H1 (cell line): ENCODE data around the gene FRMD4A. TPM values are rescaled to one million over a fixed set of nuclear protein-coding genes. Genes with fewer than 3 reads are reported as not detected.

Experiments
- CTCF ChIA-PET: fragments of 300-600 bp; sonication (Branson Sonifier 250); formaldehyde crosslinking; loops from one replicate; lab custom pipeline; 2021; ENCODE audit not compliant: partially characterized antibody; lab: Charles Lee
- POLR2A ChIA-PET: fragments of 300-600 bp; sonication (Branson Sonifier 250); formaldehyde crosslinking; loops from one replicate; lab custom pipeline; 2021; ENCODE audit warnings: inconsistent platforms; ENCODE audit not compliant: partially characterized antibody; lab: Charles Lee
- DNase-seq, 2 experiments: peaks; one replicate each; pipeline versions ENCODE4 v3.0.0 to v3.0.0-alpha.2; 2010 to 2022; ENCODE audit warnings: low spot score in 2 of 2, low read depth in 1 of 2, mixed read lengths in 1 of 2
- FAIRE-seq: peaks from 2 replicates; lab custom pipeline; 2011; peaks lifted over from hg19 to GRCh38; lab: Jason Lieb, UNC
- H2AFZ ChIP-seq: 2 replicates; pipeline ENCODE4 v1.8.1; 2012; ENCODE audit warnings: low read length, inconsistent platforms
- H2AK5ac ChIP-seq: 2 replicates; pipeline ENCODE4 v1.6.1; 2013; ENCODE audit warnings: low read depth, low read length
- H2BK120ac ChIP-seq: replicated peaks from 2 replicates; pipeline ENCODE3; 2013; ENCODE audit warnings: low read depth, low read length, inconsistent platforms
- H2BK12ac ChIP-seq: 2 replicates; pipeline ENCODE4 v1.6.1; 2013; ENCODE audit warnings: low read depth, low read length
- H2BK15ac ChIP-seq: 2 replicates; pipeline ENCODE4 v1.6.1; 2013; ENCODE audit warnings: low read length
- H2BK20ac ChIP-seq: 2 replicates; pipeline ENCODE4 v1.6.1; 2013; ENCODE audit warnings: low read length
- H2BK5ac ChIP-seq: 2 replicates; pipeline ENCODE4 v1.6.1; 2013; ENCODE audit warnings: low read depth, low read length
- H3K14ac ChIP-seq: 2 replicates; pipeline ENCODE4 v1.6.1; 2013; ENCODE audit warnings: inconsistent platforms; ENCODE audit not compliant: insufficient read length
- H3K18ac ChIP-seq: 2 replicates; pipeline ENCODE4 v1.6.1; 2013; ENCODE audit warnings: low read length; ENCODE audit errors: extremely low read depth
- H3K23ac ChIP-seq: 2 replicates; pipeline ENCODE4 v1.6.1; 2013; ENCODE audit warnings: inconsistent platforms; ENCODE audit not compliant: insufficient read length
- H3K23me2 ChIP-seq: 2 replicates; pipeline ENCODE4 v1.6.1; 2013; ENCODE audit warnings: low read depth, low read length
- H3K27ac ChIP-seq: 2 replicates; pipeline ENCODE4 v1.6.1; 2011; ENCODE audit warnings: low read depth, low read length, inconsistent platforms
- H3K27me3 ChIP-seq, 4 experiments: replicated peaks in 1 of 4; 1 replicate in 1 of 4; 2 replicates in 3 of 4; pipeline versions ENCODE4 v1.6.1 to v1.8.1; 2011 to 2013; ENCODE audit warnings: low read length in 3 of 4, mild to moderate bottlenecking in 3 of 4, inconsistent platforms in 2 of 4, mixed read lengths in 2 of 4, moderate library complexity in 1 of 4; ENCODE audit not compliant: control insufficient read depth in 3 of 4, insufficient read depth in 3 of 4; ENCODE audit errors: extremely low read depth in 1 of 4
- H3K36me3 ChIP-seq, 4 experiments: 2 replicates each; pipeline versions ENCODE4 v1.6.1 to v1.8.1; 2011 to 2013; ENCODE audit warnings: mild to moderate bottlenecking in 4 of 4, low read length in 3 of 4, moderate library complexity in 2 of 4, control low read depth in 1 of 4, inconsistent platforms in 1 of 4; ENCODE audit not compliant: insufficient read depth in 4 of 4, control insufficient read depth in 2 of 4
- H3K4ac ChIP-seq: replicated peaks from 2 replicates; pipeline ENCODE3; 2013; ENCODE audit warnings: low read length, low read depth, mixed read lengths, inconsistent platforms; ENCODE audit not compliant: insufficient read length
- H3K4me1 ChIP-seq, 4 experiments: replicated peaks in 1 of 4; 1 replicate in 1 of 4; 2 replicates in 3 of 4; pipeline versions ENCODE4 v1.6.1 to v1.8.1; 2011 to 2013; ENCODE audit warnings: low read length in 3 of 4, inconsistent platforms in 2 of 4, mixed read lengths in 1 of 4; ENCODE audit not compliant: insufficient read depth in 4 of 4, control insufficient read depth in 3 of 4
- H3K4me2 ChIP-seq, 2 experiments: 2 replicates each; pipeline versions ENCODE4 v1.6.1 to v1.8.1; 2011 to 2013; ENCODE audit warnings: low read depth in 2 of 2, low read length in 2 of 2, control low read depth in 1 of 2, inconsistent platforms in 1 of 2, mild to moderate bottlenecking in 1 of 2; ENCODE audit not compliant: insufficient read depth in 1 of 2
- H3K4me3 ChIP-seq, 4 experiments: fragments of 200-600, 300-600 bp in 1 of 4; sonication (generic), shearing (Covaris generic), sonication (Bioruptor Twin) in 1 of 4; 2 replicates each; pipeline versions ENCODE4 v1.5.1 to v1.8.1; 2011 to 2016; ENCODE audit warnings: low read length in 4 of 4, low read depth in 3 of 4, control low read depth in 2 of 4, inconsistent platforms in 2 of 4, mild to moderate bottlenecking in 2 of 4, mixed read lengths in 1 of 4, moderate library complexity in 1 of 4; ENCODE audit not compliant: insufficient read depth in 2 of 4; ENCODE audit errors: extremely low read depth in 1 of 4
- H3K56ac ChIP-seq: replicated peaks from 2 replicates; pipeline ENCODE3; 2013; ENCODE audit warnings: low read depth, mild to moderate bottlenecking, mixed read lengths, low read length, inconsistent platforms; ENCODE audit not compliant: insufficient read length
- H3K79me1 ChIP-seq: 2 replicates; pipeline ENCODE4 v1.6.1; 2013; ENCODE audit warnings: low read depth, low read length, control low read depth
- H3K79me2 ChIP-seq, 2 experiments: 2 replicates each; pipeline versions ENCODE4 v1.6.1 to v1.8.1; 2012 to 2013; ENCODE audit warnings: low read length in 2 of 2, mild to moderate bottlenecking in 2 of 2, inconsistent platforms in 1 of 2; ENCODE audit not compliant: insufficient read depth in 2 of 2, control insufficient read depth in 1 of 2
- H3K9ac ChIP-seq, 4 experiments: replicated peaks in 1 of 4; 1 replicate in 1 of 4; 2 replicates in 3 of 4; pipeline versions ENCODE4 v1.6.1 to v1.8.1; 2011 to 2013; ENCODE audit warnings: low read depth in 3 of 4, low read length in 3 of 4, control low read depth in 2 of 4, mild to moderate bottlenecking in 2 of 4, moderate library complexity in 2 of 4, inconsistent platforms in 1 of 4; ENCODE audit errors: extremely low read depth in 1 of 4
- H3K9me3 ChIP-seq, 2 experiments: 2 replicates each; pipeline versions ENCODE4 v1.6.1 to v1.8.1; 2012 to 2013; ENCODE audit warnings: mild to moderate bottlenecking in 2 of 2, moderate library complexity in 2 of 2, control low read depth in 1 of 2, inconsistent platforms in 1 of 2, low read depth in 1 of 2, low read length in 1 of 2, mixed read lengths in 1 of 2; ENCODE audit not compliant: insufficient read depth in 2 of 2
- H4K20me1 ChIP-seq, 2 experiments: replicated peaks in 1 of 2; 2 replicates each; pipeline versions ENCODE3 to v1.8.1; 2011 to 2013; ENCODE audit warnings: inconsistent platforms in 2 of 2, low read length in 2 of 2, mild to moderate bottlenecking in 1 of 2; ENCODE audit not compliant: insufficient read depth in 2 of 2, control insufficient read depth in 1 of 2
- H4K5ac ChIP-seq: 2 replicates; pipeline ENCODE4 v1.6.1; 2013; ENCODE audit warnings: low read length, low read depth, mixed read lengths, inconsistent platforms; ENCODE audit not compliant: insufficient read length
- H4K8ac ChIP-seq: 2 replicates; pipeline ENCODE4 v1.8.0; 2013; ENCODE audit warnings: mild to moderate bottlenecking, moderate library complexity, low read length, inconsistent platforms; ENCODE audit not compliant: insufficient read depth; ENCODE audit errors: extremely low read depth
- H4K91ac ChIP-seq: replicated peaks from 2 replicates; pipeline ENCODE3; 2013; ENCODE audit warnings: low read length, mixed read lengths, inconsistent platforms; ENCODE audit not compliant: insufficient read length
- ASH2L ChIP-seq: fragments of 200-600, 300-600 bp; sonication (generic); IDR thresholded peaks from one replicate; pipeline ENCODE4 v1.7.1; 2017; ENCODE audit warnings: low read length
- CBX8 ChIP-seq: fragments of 300-800, 300-1000 bp; sonication (generic); IDR thresholded peaks from 2 replicates; pipeline ENCODE4 v1.7.1; 2016; ENCODE audit warnings: low read depth, low read length, borderline replicate concordance
- PHF8 ChIP-seq: fragments of 200-600 bp; sonication (generic); conservative IDR thresholded peaks from 2 replicates; pipeline ENCODE4 v1.7.1; 2012; ENCODE audit warnings: low read depth, mild to moderate bottlenecking, inconsistent platforms, low read length, moderate library complexity
- RAD21 ChIP-seq, 2 experiments: IDR thresholded peaks in 1 of 2; conservative IDR thresholded peaks in 1 of 2; 2 replicates each; pipeline ENCODE4 v1.6.1; 2011; ENCODE audit warnings: low read depth in 2 of 2, low read length in 2 of 2, improper control_type of control experiment in 1 of 2, inconsistent platforms in 1 of 2, mild to moderate bottlenecking in 1 of 2, moderate library complexity in 1 of 2
- SP2 ChIP-seq: IDR thresholded peaks from 2 replicates; pipeline ENCODE4 v1.6.1; 2012; ENCODE audit warnings: mild to moderate bottlenecking, low read length, inconsistent platforms
- TAF1 ChIP-seq: IDR thresholded peaks from 2 replicates; pipeline ENCODE4 v1.6.1; 2011; ENCODE audit warnings: mild to moderate bottlenecking, low read depth, low read length
- ZNF274 ChIP-seq: IDR thresholded peaks from 2 replicates; pipeline ENCODE4 v1.7.0; 2012; ENCODE audit warnings: low read length, borderline replicate concordance; ENCODE audit errors: extremely low read depth
- WGBS, 2 experiments: shearing (Covaris generic) in 1 of 2; methylation state at CpG; one replicate each; pipeline versions ENCODE4 v1.1.6 to v1.1.7; 2013 to 2015; ENCODE audit warnings: low lambda C conversion rate in 2 of 2, mixed read lengths in 2 of 2, inconsistent platforms in 1 of 2, low coverage in 1 of 2, missing lambda C conversion rate in 1 of 2; ENCODE audit not compliant: insufficient replicate concordance in 2 of 2, insufficient coverage in 1 of 2, insufficient read length in 1 of 2; ENCODE audit errors: extremely low coverage in 1 of 2, missing lambda C conversion rate in 1 of 2; 5-methylcytosine and 5-hydroxymethylcytosine counted together
- polyA plus RNA-seq, 7 experiments: library from polyadenylated mRNA; depleted of rRNA in 3 of 7; stranded (reverse) in 5 of 7; unstranded in 2 of 7; fragments of >200 nt in 5 of 7; fragments of 200-250 nt in 2 of 7; gene quantifications; 1 replicate in 5 of 7; 2 replicates in 1 of 7; 4 replicates in 1 of 7; pipeline versions ENCODE4 v1.2.1 to v1.2.3, GENCODE V29; 2011 to 2013; ENCODE audit warnings: missing spikeins in 2 of 7, mixed read lengths in 2 of 7
- total RNA-seq: library from RNA; stranded (reverse); fragmentation: NEBNext Ultra II Directional; extraction: Animal tissue kit (Norgen Biotek cat#: 25700); gene quantifications from 2 replicates; pipeline ENCODE4 v1.2.1, GENCODE V29; 2021
- TF ChIP-seq, protein P1 (sequence below): IDR thresholded peaks from 2 replicates; pipeline ENCODE4 v1.6.1; 2011; ENCODE audit warnings: low read depth, mild to moderate bottlenecking, low read length; ENCODE audit not compliant: insufficient read depth

The FRMD4A gene
- total and polyA plus RNA-seq, 2 of the 8 experiments (the other 6 are each of a cell fraction or from before 2014, with no cell fraction given): 38.6 to 39.6 TPM

DNA sequence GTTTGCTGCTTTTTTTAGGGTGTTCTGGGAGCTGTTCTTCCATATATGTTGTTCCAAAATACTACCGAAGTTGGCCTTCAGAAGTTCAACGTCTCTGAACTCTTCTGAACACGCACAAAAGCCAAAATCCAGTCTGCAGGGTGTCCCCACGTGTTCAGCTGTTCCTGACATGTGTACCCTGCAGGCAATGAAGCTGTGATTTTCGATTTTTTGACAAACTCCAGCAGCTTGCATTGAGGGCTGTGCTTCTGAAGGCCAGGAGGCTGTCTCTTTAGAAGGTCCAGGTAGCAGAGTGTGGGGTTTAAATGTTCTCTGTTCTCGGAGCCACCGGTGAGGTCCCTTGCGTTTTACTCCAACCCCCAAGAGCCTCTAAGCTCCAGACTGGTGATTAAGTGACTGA is 598.9 kb downstream of the FRMD4A start:
- Histone ChIP-seq H3K27me3 (no peaks in the 10 kb centered on the region), H2BK120ac (no peak overlapping the region), H3K36me3 (peaks cover 0 to 3% (median 2%) of the 10 kb centered on the region in 4 experiments; a peak in 3 of 8 replicates), H3K4me2 (no peak overlapping the region), H3K9me3 (no peaks in the 10 kb centered on the region), H3K14ac (no peak overlapping the region), H2BK15ac (no peak overlapping the region), H2BK20ac (no peak overlapping the region), H4K20me1 (no peaks in the 10 kb centered on the region), H3K4me1 (no peaks in the 10 kb centered on the region; a peak in 2 of 7 replicates), H2BK12ac (no peak overlapping the region), H3K9ac (no peak overlapping the region), H2BK5ac (no peak overlapping the region), H3K4me3 (no peak overlapping the region), H4K91ac (no peak overlapping the region), H3K23me2 (no peaks in the 10 kb centered on the region), H3K27ac (no peak overlapping the region), H4K8ac (no peak overlapping the region), H3K18ac (no peak overlapping the region), H3K79me1 (no peaks in the 10 kb centered on the region), H3K79me2 (no peaks in the 10 kb centered on the region), H3K4ac (no peak overlapping the region), H2AK5ac (no peak overlapping the region), H2AFZ (no peak overlapping the region), H3K23ac (no peak overlapping the region), H3K56ac (no peak overlapping the region), H4K5ac (no peak overlapping the region)
- 91% methylated on average over 8 of the region's 8 CpGs; no CpG with 5 or more reads in 1 of the 2 experiments for WGBS, 2 experiments
- no peak for FAIRE-seq
- no peak for DNase-seq
- POLR2A ChIA-PET: interaction anchor here (1.4 kb wide), 1 partner anchor 59 kb away, joined by 3 read pairs; no protein-coding TSS in a partner anchor
- CTCF ChIA-PET: interaction anchor here (0.8 to 1.6 kb wide), 5 partner anchors 9 to 58 kb away, joined by 3 to 5 read pairs (median 3); no protein-coding TSS in a partner anchor
- no peak for TF ChIP-seq RAD21 (IDR thresholded peaks at IDR 0.05 in 1 of 2, conservative IDR thresholded peaks at IDR 0.05 in 1 of 2; ENCODE audit: low read depth in 2 of 2, low read length in 2 of 2)
- no peak for TF ChIP-seq SP2
- TF ChIP-seq, protein P1, sequence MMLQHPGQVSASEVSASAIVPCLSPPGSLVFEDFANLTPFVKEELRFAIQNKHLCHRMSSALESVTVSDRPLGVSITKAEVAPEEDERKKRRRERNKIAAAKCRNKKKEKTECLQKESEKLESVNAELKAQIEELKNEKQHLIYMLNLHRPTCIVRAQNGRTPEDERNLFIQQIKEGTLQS: no peak
- no peak for TF ChIP-seq ASH2L
- TF ChIP-seq ZNF274: no peak
- TF ChIP-seq CBX8: no peak
- TF ChIP-seq PHF8: no peak
- no peak for TF ChIP-seq TAF1
